K562 (cell line): Measurements from ENCODE around the gene SLC7A14. TPM values are rescaled to one million over a fixed set of nuclear protein-coding genes. Genes with fewer than 3 reads are reported as not detected.

Source experiments
- ATAC-seq: fragments of 200-7000 bp; cut with Tn5 transposase; 3 replicates; pipeline ENCODE4 v1.9.1; 2020; ENCODE audit warnings: moderate library complexity
- BruUV-seq: library from RNA; stranded (reverse); fragments of 400-500 nt; replicated peaks from 2 replicates; lab custom pipeline; 2021; lab: Mats Ljungman, UMichigan
- CTCF ChIA-PET: fragments of 300-600 bp; formaldehyde crosslinking; extraction: SDS; loops from one replicate; lab custom pipeline; 2021; ENCODE audit warnings: low intra/inter-chr PET ratio; lab: Yijun Ruan, JAX
- POLR2A ChIA-PET: fragments of 300-600, 350-650 bp; sonication (Branson Sonifier 250); formaldehyde crosslinking; extraction: SDS; loops from one replicate; lab custom pipeline; 2021; ENCODE audit warnings: antibody characterized with exemption, inconsistent platforms; lab: Yijun Ruan, JAX
- DNase-seq, 4 experiments: peaks; one replicate each; pipeline versions ENCODE4 v3.0.0 to v3.0.0-alpha.2; 2011 to 2018; ENCODE audit warnings: low spot score in 3 of 4, mixed read lengths in 3 of 4; ENCODE audit errors: extremely low read depth in 1 of 4
- FAIRE-seq: peaks from 2 replicates; lab custom pipeline; 2011; peaks lifted over from hg19 to GRCh38; lab: Jason Lieb, UNC
- H2AFZ ChIP-seq: 2 replicates; pipeline ENCODE4 v1.6.0; 2011; ENCODE audit warnings: low read depth, low read length, control low read depth, inconsistent platforms
- H3K27ac ChIP-seq: fragments of 200-600 bp; 3 replicates; pipeline ENCODE4 v1.8.0; 2011; ENCODE audit warnings: low read depth, mild to moderate bottlenecking, control low read depth, inconsistent platforms, low read length, moderate library complexity, mixed read lengths; ENCODE audit errors: extremely low read depth
- H3K27me3 ChIP-seq, 2 experiments: fragments of 300-600 bp in 1 of 2; 2 replicates in 1 of 2; 3 replicates in 1 of 2; pipeline versions ENCODE4 v1.6.0 to v1.8.0; 2011; ENCODE audit warnings: inconsistent platforms in 2 of 2, low read length in 2 of 2, mild to moderate bottlenecking in 1 of 2, mixed read lengths in 1 of 2, moderate library complexity in 1 of 2; ENCODE audit not compliant: control insufficient read depth in 2 of 2, insufficient read depth in 2 of 2
- H3K36me3 ChIP-seq: fragments of 300-600 bp; 3 replicates; pipeline ENCODE4 v1.8.0; 2011; ENCODE audit warnings: mild to moderate bottlenecking, low read length, inconsistent platforms; ENCODE audit not compliant: control insufficient read depth, insufficient read depth
- H3K4me1 ChIP-seq, 2 experiments: fragments of 200-600 bp in 1 of 2; replicated peaks in 1 of 2; 2 replicates in 1 of 2; 3 replicates in 1 of 2; pipeline versions ENCODE4 v1.5.1 to v1.8.0; 2011; ENCODE audit warnings: inconsistent platforms in 2 of 2, low read length in 2 of 2, mild to moderate bottlenecking in 1 of 2, mixed read lengths in 1 of 2, moderate library complexity in 1 of 2; ENCODE audit not compliant: control insufficient read depth in 2 of 2, insufficient read depth in 2 of 2
- H3K4me2 ChIP-seq: 2 replicates; pipeline ENCODE4 v1.6.1; 2011; ENCODE audit warnings: low read length, control low read depth, inconsistent platforms, mixed read lengths; ENCODE audit not compliant: insufficient read depth
- H3K4me3 ChIP-seq: fragments of 200-600 bp; sonication (generic), shearing (Covaris generic); 2 replicates; pipeline ENCODE4 v1.5.1; 2016; ENCODE audit warnings: control low read depth, inconsistent platforms
- H3K79me2 ChIP-seq: fragments of 200-600 bp; 3 replicates; pipeline ENCODE4 v1.8.0; 2011; ENCODE audit warnings: low read length, inconsistent platforms; ENCODE audit not compliant: control insufficient read depth, insufficient read depth
- H3K9ac ChIP-seq, 2 experiments: 2 replicates each; pipeline versions ENCODE4 v1.6.0 to v1.6.1; 2011; ENCODE audit warnings: low read depth in 2 of 2, low read length in 2 of 2, control low read depth in 1 of 2, inconsistent platforms in 1 of 2, mild to moderate bottlenecking in 1 of 2, mixed read lengths in 1 of 2; ENCODE audit not compliant: insufficient read depth in 1 of 2
- H3K9me1 ChIP-seq: one replicate; pipeline ENCODE4 v1.6.0; 2011; ENCODE audit warnings: inconsistent platforms, mild to moderate bottlenecking, low read length, moderate library complexity; ENCODE audit not compliant: control insufficient read depth, insufficient read depth
- H3K9me3 ChIP-seq: replicated peaks from 2 replicates; pipeline ENCODE4 v1.5.1; 2011; ENCODE audit warnings: low read depth, low read length, inconsistent platforms; ENCODE audit not compliant: control insufficient read depth, insufficient read depth
- H4K20me1 ChIP-seq: replicated peaks from 2 replicates; pipeline ENCODE4 v1.6.1; 2011; ENCODE audit warnings: low read length, inconsistent platforms, mixed read lengths; ENCODE audit not compliant: control insufficient read depth, insufficient read depth
- JUND ChIP-seq, 2 experiments: IDR thresholded peaks; 2 replicates in 1 of 2; 3 replicates in 1 of 2; pipeline ENCODE4 v1.6.1; 2011; ENCODE audit warnings: borderline replicate concordance in 2 of 2, low read depth in 2 of 2, low read length in 2 of 2, improper control_type of control experiment in 1 of 2, missing biosample characterization in 1 of 2, missing genetic modification characterization in 1 of 2, missing genetic modification reagents in 1 of 2
- RBM22 ChIP-seq: fragments of 200-400 bp; formaldehyde crosslinking; IDR thresholded peaks from 2 replicates; pipeline ENCODE4 v1.6.1; 2018; ENCODE audit warnings: low read length, low read depth; ENCODE audit not compliant: poor library complexity, severe bottlenecking
- SETDB1 ChIP-seq: IDR thresholded peaks from one replicate; pipeline ENCODE4 v1.6.1; 2012; ENCODE audit warnings: low read length, control low read depth, inconsistent platforms
- XRCC5 ChIP-seq: fragments of 200-400 bp; formaldehyde crosslinking; IDR thresholded peaks from 2 replicates; pipeline ENCODE4 v1.6.1; 2017; ENCODE audit warnings: low read depth, mild to moderate bottlenecking, low read length
- ZNF75A ChIP-seq: fragments of 450-650 bp; formaldehyde crosslinking; IDR thresholded peaks from 2 replicates; pipeline ENCODE4 v1.4.0; 2020; ENCODE audit warnings: mild to moderate bottlenecking
- ZNF77 ChIP-seq: fragments of 250-450 bp; sonication (Bioruptor Pico); IDR thresholded peaks from 2 replicates; pipeline ENCODE4 v1.5.0; 2020
- WGBS: fragments of 100-300 bp; shearing (Covaris generic); methylation state at CpG from one replicate; pipeline ENCODE4 v1.1.6; 2016; ENCODE audit warnings: low coverage, mixed read lengths; ENCODE audit not compliant: insufficient coverage; ENCODE audit errors: missing lambda C conversion rate; 5-methylcytosine and 5-hydroxymethylcytosine counted together
- in situ Hi-C: fragments of 300-500 bp; cut with MboI; formaldehyde crosslinking; loops from 4 replicates; pipeline ENCODE4 v1.15.0; 2018; ENCODE audit warnings: inconsistent platforms, mixed read lengths
- intact Hi-C: fragments of 100-400 bp; cut with micrococcal nuclease; formaldehyde crosslinking; loops from 2 replicates; pipeline ENCODE4 v1.14.2; 2022
- polyA plus RNA-seq, 8 experiments: library from polyadenylated mRNA; depleted of rRNA in 4 of 8; stranded (reverse) in 5 of 8; unstranded in 3 of 8; fragments of >200 nt; fragmentation: Nextera tagmentation in 2 of 8; fragmentation: Illumina TruSeq in 1 of 8; extraction: Ambion mirVana in 2 of 8; extraction: Trizol in 1 of 8; gene quantifications; 2 replicates each; pipeline versions ENCODE4 v1.2.1 to v1.2.3, GENCODE V29; 2011 to 2014; ENCODE audit warnings: inconsistent platforms in 1 of 8, missing spikeins in 1 of 8
- total RNA-seq, 7 experiments: library from RNA; depleted of rRNA in 6 of 7; stranded (reverse); fragments of >200 nt in 6 of 7; fragmentation: Illumina TruSeq in 2 of 7; extraction: Trizol in 2 of 7; gene quantifications; 2 replicates each; pipeline versions ENCODE4 v1.2.1 to v1.2.3, GENCODE V29; 2011 to 2021; ENCODE audit warnings: low replicate concordance in 1 of 7
- TF ChIP-seq, protein P1 (sequence below): fragments of 450-650 bp; formaldehyde crosslinking; IDR thresholded peaks from 2 replicates; pipeline ENCODE4 v1.4.0; 2022; ENCODE audit warnings: mild to moderate bottlenecking, moderate library complexity
- TF ChIP-seq, protein P2 (sequence below): fragments of 250-450 bp; sonication (Bioruptor Pico); IDR thresholded peaks from 2 replicates; pipeline ENCODE4 v1.5.0; 2022; ENCODE audit warnings: mild to moderate bottlenecking

SLC7A14 gene
- total and polyA plus RNA-seq, 9 of the 15 experiments (the other 6 are each of a cell fraction or from before 2014, with no cell fraction given) = not detected

DNA sequence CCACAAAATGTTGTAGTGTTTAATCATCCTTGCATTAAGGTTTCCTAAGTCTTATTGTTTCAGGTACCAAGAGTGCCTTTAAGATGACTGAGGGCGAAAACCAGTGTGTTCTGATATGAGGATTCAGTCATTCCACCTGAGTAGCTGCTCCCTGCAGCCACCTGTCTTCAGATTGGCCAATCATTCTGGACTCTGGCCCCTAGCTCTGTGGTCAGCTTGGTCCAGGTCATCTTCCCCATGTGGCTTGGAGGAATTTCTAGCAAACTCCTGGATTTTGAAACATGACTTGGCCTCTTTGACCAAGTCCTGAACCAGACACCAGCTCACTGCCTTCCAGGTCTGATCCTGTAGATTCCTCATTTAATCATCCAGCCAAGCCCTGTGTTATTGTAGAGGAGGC lies 7.8 kb upstream of the SLC7A14 start:
- Histone ChIP-seq H3K36me3 (no peaks in the 10 kb centered on the region), H4K20me1 (no peaks in the 10 kb centered on the region), H3K9me3 (no peaks in the 10 kb centered on the region), H3K27me3 (no peaks in the 10 kb centered on the region; a peak in 1 of 5 replicates), H3K9ac (no peak overlapping the region), H3K27ac (no peak overlapping the region), H3K4me2 (no peak overlapping the region)
- CTCF ChIA-PET = no interaction called here
- intact Hi-C loops (no loop called here), in situ Hi-C loops (no loop called here)
- ATAC-seq = no peak
- no TSS peak for BruUV-seq
- 27% methylated on average over 1 of the region's 1 CpG for WGBS
- FAIRE-seq = no peak
- TF ChIP-seq RBM22 = no peak
- TF ChIP-seq SETDB1 = no peak
- TF ChIP-seq, protein P1, sequence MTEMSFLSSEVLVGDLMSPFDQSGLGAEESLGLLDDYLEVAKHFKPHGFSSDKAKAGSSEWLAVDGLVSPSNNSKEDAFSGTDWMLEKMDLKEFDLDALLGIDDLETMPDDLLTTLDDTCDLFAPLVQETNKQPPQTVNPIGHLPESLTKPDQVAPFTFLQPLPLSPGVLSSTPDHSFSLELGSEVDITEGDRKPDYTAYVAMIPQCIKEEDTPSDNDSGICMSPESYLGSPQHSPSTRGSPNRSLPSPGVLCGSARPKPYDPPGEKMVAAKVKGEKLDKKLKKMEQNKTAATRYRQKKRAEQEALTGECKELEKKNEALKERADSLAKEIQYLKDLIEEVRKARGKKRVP (CRISPR knock-in tag) = no peak
- TF ChIP-seq, protein P2, sequence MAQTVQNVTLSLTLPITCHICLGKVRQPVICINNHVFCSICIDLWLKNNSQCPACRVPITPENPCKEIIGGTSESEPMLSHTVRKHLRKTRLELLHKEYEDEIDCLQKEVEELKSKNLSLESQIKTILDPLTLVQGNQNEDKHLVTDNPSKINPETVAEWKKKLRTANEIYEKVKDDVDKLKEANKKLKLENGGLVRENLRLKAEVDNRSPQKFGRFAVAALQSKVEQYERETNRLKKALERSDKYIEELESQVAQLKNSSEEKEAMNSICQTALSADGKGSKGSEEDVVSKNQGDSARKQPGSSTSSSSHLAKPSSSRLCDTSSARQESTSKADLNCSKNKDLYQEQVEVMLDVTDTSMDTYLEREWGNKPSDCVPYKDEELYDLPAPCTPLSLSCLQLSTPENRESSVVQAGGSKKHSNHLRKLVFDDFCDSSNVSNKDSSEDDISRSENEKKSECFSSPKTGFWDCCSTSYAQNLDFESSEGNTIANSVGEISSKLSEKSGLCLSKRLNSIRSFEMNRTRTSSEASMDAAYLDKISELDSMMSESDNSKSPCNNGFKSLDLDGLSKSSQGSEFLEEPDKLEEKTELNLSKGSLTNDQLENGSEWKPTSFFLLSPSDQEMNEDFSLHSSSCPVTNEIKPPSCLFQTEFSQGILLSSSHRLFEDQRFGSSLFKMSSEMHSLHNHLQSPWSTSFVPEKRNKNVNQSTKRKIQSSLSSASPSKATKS (CRISPR knock-in tag) = no peak
- TF ChIP-seq XRCC5 = no peak
- TF ChIP-seq ZNF75A (CRISPR knock-in tag) = no peak
- no peak for TF ChIP-seq JUND (IDR thresholded peaks at IDR 0.05; ENCODE audit: borderline replicate concordance, low read depth, low read length)
- TF ChIP-seq JUND (tag; IDR thresholded peaks at IDR 0.05; ENCODE audit: borderline replicate concordance, low read depth, low read length) = no peak
- TF ChIP-seq ZNF77 = no peak
- TF ChIP-seq, all 486 proteins: peak for 0
- POLR2A ChIA-PET = interaction anchor here (0.7 to 1.1 kb wide), 2 partner anchors 16 to 180 kb away, joined by 3 read pairs; no protein-coding TSS in a partner anchor
- Histone ChIP-seq H3K4me1 (no peaks in the 10 kb centered on the region), H2AFZ (no peak overlapping the region), H3K9me1 (no peaks in the 10 kb centered on the region), H3K4me3 (no peak overlapping the region), H3K79me2 (no peaks in the 10 kb centered on the region)
- DNase-seq = no peak
